ENCODE data around the gene AJAP1. TPM values are rescaled to one million over a fixed set of nuclear protein-coding genes. Genes with fewer than 3 reads are reported as not detected.

Gene AJAP1
- polyA plus RNA-seq, 1 of the 3 experiments (the other 2 are of a cell fraction) = not detected

DNA sequence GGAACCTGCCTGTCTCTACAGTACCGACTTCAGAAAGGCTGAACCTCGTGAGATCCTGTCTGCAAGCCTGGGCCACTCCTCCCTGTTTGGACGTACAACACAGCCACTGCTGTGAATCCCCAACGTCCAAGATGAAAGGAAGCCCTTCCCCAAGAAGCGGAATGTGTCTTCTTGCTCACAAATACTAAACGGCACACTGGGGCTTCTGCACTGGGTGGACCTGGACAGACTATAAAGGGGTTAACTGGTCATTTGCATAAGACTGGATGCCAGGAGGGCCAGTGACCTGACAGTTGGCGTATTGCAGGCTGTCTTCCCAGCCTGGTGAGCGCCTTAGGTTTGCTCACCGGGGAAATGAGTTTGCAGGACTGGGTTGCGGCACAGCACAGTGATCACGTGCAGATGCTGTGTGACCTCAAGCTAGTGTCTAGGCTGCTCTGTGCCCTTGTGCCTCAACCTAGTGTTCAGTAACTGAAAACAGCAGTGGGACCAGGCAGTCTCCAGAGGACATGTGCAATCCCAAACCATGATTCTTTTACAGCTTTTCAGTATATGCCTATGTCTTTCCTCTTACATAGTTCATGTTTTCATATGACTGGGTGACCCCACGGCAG lies 19.5 kb upstream of the AJAP1 start:
- 49% methylated on average over 6 of the region's 12 CpGs for WGBS (ENCODE audit: low lambda C conversion rate)
- Histone ChIP-seq H3K27me3 (ENCODE audit: insufficient read depth) (no peaks in the 10 kb centered on the region), H3K36me3 (replicated peaks in 1 of 2; ENCODE audit: control insufficient read depth in 1 of 2, insufficient read depth in 2 of 2, low read length in 1 of 2) (no peaks in the 10 kb centered on the region), H3K79me2 (ENCODE audit: insufficient read depth) (no peaks in the 10 kb centered on the region), H3K27ac (ENCODE audit: low read depth in 2 of 2, low read length in 1 of 2) (no peak overlapping the region), H3K4me2 (no peak overlapping the region), H3K4me1 (ENCODE audit: control insufficient read depth in 1 of 2, insufficient read depth in 2 of 2, low read depth in 1 of 2, low read length in 1 of 2) (no peaks in the 10 kb centered on the region), H3K9me3 (no peaks in the 10 kb centered on the region), H3K9me2 (no peaks in the 10 kb centered on the region), H4K20me1 (ENCODE audit: insufficient read depth) (no peaks in the 10 kb centered on the region), H3K9ac (no peak overlapping the region), H2AFZ (ENCODE audit: low read depth) (no peak overlapping the region), H3F3A (replicated peaks; ENCODE audit: insufficient read depth) (no peaks in the 10 kb centered on the region), H3K4me3 (ENCODE audit: low read depth in 2 of 2, low read length in 1 of 2) (no peak overlapping the region)
- DNase-seq = no peak
- TF ChIP-seq EZH2phosphoT487 (IDR thresholded peaks at IDR 0.05; ENCODE audit: borderline replicate concordance, low read depth) = no peak
- POLR2A ChIA-PET = no interaction called here
- CTCF ChIA-PET = interaction anchor here (1.4 to 2.5 kb wide), 2 partner anchors 17 to 21 kb away, joined by 3 to 8 read pairs; no protein-coding TSS in a partner anchor

DNA sequence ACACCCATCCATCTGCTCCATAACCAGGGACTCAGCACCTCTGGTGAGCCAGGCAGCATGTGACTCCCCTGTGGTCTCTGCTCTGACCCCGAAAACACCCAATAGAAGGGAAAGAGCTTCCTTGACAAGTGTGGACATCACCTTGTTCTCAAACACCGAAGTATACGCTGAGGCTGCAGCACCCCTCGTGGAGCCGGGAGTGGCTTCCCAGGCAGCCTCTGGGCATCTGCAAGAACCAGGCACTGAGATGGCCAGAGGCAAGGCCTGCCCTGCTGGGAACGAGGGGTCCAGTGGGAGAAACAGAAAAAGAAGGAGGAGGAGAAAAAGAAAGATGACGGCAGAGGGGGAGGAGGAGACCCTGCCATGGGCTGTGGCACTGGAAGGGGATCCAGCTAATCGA lies 18.2 kb upstream of the AJAP1 start:
- Histone ChIP-seq H3K36me3 (replicated peaks in 1 of 2; ENCODE audit: control insufficient read depth in 1 of 2, insufficient read depth in 2 of 2, low read length in 1 of 2) (no peaks in the 10 kb centered on the region), H3K9me3 (no peaks in the 10 kb centered on the region), H2AFZ (ENCODE audit: low read depth) (no peak overlapping the region), H3K4me3 (ENCODE audit: low read depth in 2 of 2, low read length in 1 of 2) (no peak overlapping the region), H3K79me2 (ENCODE audit: insufficient read depth) (no peaks in the 10 kb centered on the region), H3F3A (replicated peaks; ENCODE audit: insufficient read depth) (no peaks in the 10 kb centered on the region), H3K27ac (ENCODE audit: low read depth in 2 of 2, low read length in 1 of 2) (no peak overlapping the region), H3K4me1 (ENCODE audit: control insufficient read depth in 1 of 2, insufficient read depth in 2 of 2, low read depth in 1 of 2, low read length in 1 of 2) (no peaks in the 10 kb centered on the region), H4K20me1 (ENCODE audit: insufficient read depth) (no peaks in the 10 kb centered on the region), H3K9me2 (no peaks in the 10 kb centered on the region), H3K27me3 (ENCODE audit: insufficient read depth) (no peaks in the 10 kb centered on the region), H3K4me2 (no peak overlapping the region), H3K9ac (no peak overlapping the region)
- no peak for DNase-seq
- WGBS (ENCODE audit: low lambda C conversion rate) = 47% methylated on average over 8 of the region's 8 CpGs
- no peak for TF ChIP-seq TAF1 (IDR thresholded peaks at IDR 0.05; ENCODE audit: borderline replicate concordance, low read depth, low read length)
- ChIA-PET CTCF (interaction anchor here (1.4 to 2.5 kb wide), 3 partner anchors 16 to 21 kb away, joined by 3 to 8 read pairs (median 4); no protein-coding TSS in a partner anchor), POLR2A (no interaction called here)

DNA sequence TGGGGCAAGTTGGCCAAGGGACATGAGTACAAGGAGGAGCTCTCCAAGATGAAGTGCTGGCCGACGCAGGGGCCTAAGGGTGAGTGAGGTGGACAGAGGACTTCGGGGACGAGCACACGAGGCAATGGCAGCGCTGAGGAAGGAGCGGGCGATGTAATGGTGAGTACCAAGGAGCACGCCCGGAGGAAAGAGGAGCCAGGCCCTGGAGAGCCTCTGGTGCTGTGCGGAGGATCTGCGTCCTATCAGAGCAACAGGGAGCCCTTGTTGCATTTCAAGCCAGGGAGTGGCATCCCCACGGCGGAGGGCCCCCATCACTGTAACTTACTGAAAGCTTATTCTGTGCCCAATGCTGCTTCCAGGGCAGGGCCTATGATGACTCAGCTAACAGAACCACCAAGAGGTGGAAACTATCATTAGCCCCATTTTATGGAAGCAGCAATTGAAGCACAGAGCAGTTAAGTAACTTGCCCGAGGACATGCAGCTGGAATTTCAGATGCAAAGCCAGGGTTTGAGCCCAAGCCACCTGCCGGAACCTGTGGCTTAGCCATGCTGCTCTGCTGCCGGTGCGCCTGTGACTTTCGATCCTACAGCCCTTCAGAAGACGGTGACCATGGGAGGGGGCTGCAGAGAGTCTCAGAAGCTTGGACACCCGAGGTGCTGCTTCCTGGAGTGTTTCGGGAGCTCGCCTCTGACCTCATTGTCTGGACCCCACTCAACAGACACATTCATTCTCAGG lies 17.6 kb upstream of the AJAP1 start:
- no peak overlapping the region for H2AFZ ChIP-seq (ENCODE audit: low read depth)
- H3K9me2 ChIP-seq = no peaks in the 10 kb centered on the region
- H3K4me1 ChIP-seq (ENCODE audit: control insufficient read depth in 1 of 2, insufficient read depth in 2 of 2, low read depth in 1 of 2, low read length in 1 of 2) = no peaks in the 10 kb centered on the region
- no peaks in the 10 kb centered on the region for H3K27me3 ChIP-seq (ENCODE audit: insufficient read depth)
- no peak overlapping the region for H3K4me3 ChIP-seq (ENCODE audit: low read depth in 2 of 2, low read length in 1 of 2)
- no peak for DNase-seq
- CTCF ChIA-PET = interaction anchor here (1.4 to 2.5 kb wide), 3 partner anchors 15 to 20 kb away, joined by 3 to 8 read pairs (median 4); no protein-coding TSS in a partner anchor
- H3K27ac ChIP-seq (ENCODE audit: low read depth in 2 of 2, low read length in 1 of 2) = no peak overlapping the region
- POLR2A ChIA-PET = no interaction called here
- H3K36me3 ChIP-seq (replicated peaks in 1 of 2; ENCODE audit: control insufficient read depth in 1 of 2, insufficient read depth in 2 of 2, low read length in 1 of 2) = no peaks in the 10 kb centered on the region
- H3F3A ChIP-seq (replicated peaks; ENCODE audit: insufficient read depth) = no peaks in the 10 kb centered on the region
- H4K20me1 ChIP-seq (ENCODE audit: insufficient read depth) = no peaks in the 10 kb centered on the region
- no peaks in the 10 kb centered on the region for H3K9me3 ChIP-seq
- no peak overlapping the region for H3K9ac ChIP-seq
- WGBS (ENCODE audit: low lambda C conversion rate) = 71% methylated on average over 19 of the region's 23 CpGs
- no peaks in the 10 kb centered on the region for H3K79me2 ChIP-seq (ENCODE audit: insufficient read depth)
- H3K4me2 ChIP-seq = no peak overlapping the region
- TF ChIP-seq MEF2A (IDR thresholded peaks at IDR 0.05; ENCODE audit: borderline replicate concordance, low read depth) (no peak), EP300 (IDR thresholded peaks at IDR 0.05; ENCODE audit: borderline replicate concordance in 1 of 2, low read depth in 1 of 2, low read length in 1 of 2) (no peak), TEAD4 (IDR thresholded peaks at IDR 0.05; ENCODE audit: borderline replicate concordance, insufficient read depth) (no peak), MXI1 (IDR thresholded peaks at IDR 0.05; ENCODE audit: low read depth, low read length) (no peak), GATA2 (CRISPR knock-in tag; IDR thresholded peaks at IDR 0.05) (no peak), FOXM1 (IDR thresholded peaks at IDR 0.05; ENCODE audit: low read depth) (no peak), FOSL2 (IDR thresholded peaks at IDR 0.05; ENCODE audit: borderline replicate concordance, low read depth) (no peak), SIN3A (IDR thresholded peaks at IDR 0.05; ENCODE audit: borderline replicate concordance, low read depth, low read length) (no peak)
- TF ChIP-seq, protein P1, sequence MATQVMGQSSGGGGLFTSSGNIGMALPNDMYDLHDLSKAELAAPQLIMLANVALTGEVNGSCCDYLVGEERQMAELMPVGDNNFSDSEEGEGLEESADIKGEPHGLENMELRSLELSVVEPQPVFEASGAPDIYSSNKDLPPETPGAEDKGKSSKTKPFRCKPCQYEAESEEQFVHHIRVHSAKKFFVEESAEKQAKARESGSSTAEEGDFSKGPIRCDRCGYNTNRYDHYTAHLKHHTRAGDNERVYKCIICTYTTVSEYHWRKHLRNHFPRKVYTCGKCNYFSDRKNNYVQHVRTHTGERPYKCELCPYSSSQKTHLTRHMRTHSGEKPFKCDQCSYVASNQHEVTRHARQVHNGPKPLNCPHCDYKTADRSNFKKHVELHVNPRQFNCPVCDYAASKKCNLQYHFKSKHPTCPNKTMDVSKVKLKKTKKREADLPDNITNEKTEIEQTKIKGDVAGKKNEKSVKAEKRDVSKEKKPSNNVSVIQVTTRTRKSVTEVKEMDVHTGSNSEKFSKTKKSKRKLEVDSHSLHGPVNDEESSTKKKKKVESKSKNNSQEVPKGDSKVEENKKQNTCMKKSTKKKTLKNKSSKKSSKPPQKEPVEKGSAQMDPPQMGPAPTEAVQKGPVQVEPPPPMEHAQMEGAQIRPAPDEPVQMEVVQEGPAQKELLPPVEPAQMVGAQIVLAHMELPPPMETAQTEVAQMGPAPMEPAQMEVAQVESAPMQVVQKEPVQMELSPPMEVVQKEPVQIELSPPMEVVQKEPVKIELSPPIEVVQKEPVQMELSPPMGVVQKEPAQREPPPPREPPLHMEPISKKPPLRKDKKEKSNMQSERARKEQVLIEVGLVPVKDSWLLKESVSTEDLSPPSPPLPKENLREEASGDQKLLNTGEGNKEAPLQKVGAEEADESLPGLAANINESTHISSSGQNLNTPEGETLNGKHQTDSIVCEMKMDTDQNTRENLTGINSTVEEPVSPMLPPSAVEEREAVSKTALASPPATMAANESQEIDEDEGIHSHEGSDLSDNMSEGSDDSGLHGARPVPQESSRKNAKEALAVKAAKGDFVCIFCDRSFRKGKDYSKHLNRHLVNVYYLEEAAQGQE (IDR thresholded peaks at IDR 0.05; ENCODE audit: low read depth, low read length) = no peak
- TF ChIP-seq, protein P2, sequence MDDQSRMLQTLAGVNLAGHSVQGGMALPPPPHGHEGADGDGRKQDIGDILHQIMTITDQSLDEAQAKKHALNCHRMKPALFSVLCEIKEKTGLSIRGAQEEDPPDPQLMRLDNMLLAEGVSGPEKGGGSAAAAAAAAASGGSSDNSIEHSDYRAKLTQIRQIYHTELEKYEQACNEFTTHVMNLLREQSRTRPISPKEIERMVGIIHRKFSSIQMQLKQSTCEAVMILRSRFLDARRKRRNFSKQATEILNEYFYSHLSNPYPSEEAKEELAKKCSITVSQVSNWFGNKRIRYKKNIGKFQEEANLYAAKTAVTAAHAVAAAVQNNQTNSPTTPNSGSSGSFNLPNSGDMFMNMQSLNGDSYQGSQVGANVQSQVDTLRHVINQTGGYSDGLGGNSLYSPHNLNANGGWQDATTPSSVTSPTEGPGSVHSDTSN (IDR thresholded peaks at IDR 0.05) = no peak
- TF ChIP-seq, protein P3, sequence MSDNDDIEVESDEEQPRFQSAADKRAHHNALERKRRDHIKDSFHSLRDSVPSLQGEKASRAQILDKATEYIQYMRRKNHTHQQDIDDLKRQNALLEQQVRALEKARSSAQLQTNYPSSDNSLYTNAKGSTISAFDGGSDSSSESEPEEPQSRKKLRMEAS (IDR thresholded peaks at IDR 0.05; ENCODE audit: low read depth) = no peak

Data from SK-N-SH (cell line).